ENCODE data around the gene GAD1. TPM values are rescaled to one million over a fixed set of nuclear protein-coding genes. Genes with fewer than 3 reads are reported as not detected.

Gene GAD1
- total and polyA plus RNA-seq, 7 donors = 0.13 to 0.41 TPM; not detected in 5

DNA sequence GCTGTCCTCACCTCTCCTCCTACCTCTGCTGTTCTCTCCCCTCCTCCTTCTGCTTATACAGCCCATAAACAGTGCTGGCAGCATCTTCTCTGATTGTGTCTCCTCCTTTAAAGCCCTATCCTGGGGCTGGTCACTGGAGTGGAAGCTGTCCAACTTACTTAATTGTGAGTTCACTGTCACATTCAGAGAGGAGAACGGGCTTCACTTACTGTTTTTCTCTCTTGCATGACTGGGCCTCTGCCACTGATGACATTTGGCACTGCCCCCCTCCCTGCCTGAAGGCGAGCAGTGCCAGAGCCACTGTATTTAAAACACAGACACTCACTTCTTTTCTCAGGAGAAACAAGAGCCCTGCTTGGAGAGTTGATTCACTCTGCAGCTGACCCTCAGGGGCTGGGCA, 12.3 kb downstream of the GAD1 start:
- H3K4me1 ChIP-seq = no peaks in the 10 kb centered on the region
- DNase-seq = no peak
- TF ChIP-seq EP300 (IDR thresholded peaks at IDR 0.05) (no peak), POLR2AphosphoS5 (IDR thresholded peaks at IDR 0.05) (no peak), POLR2A (IDR thresholded peaks at IDR 0.05) (no peak)
- TF ChIP-seq, protein P1, sequence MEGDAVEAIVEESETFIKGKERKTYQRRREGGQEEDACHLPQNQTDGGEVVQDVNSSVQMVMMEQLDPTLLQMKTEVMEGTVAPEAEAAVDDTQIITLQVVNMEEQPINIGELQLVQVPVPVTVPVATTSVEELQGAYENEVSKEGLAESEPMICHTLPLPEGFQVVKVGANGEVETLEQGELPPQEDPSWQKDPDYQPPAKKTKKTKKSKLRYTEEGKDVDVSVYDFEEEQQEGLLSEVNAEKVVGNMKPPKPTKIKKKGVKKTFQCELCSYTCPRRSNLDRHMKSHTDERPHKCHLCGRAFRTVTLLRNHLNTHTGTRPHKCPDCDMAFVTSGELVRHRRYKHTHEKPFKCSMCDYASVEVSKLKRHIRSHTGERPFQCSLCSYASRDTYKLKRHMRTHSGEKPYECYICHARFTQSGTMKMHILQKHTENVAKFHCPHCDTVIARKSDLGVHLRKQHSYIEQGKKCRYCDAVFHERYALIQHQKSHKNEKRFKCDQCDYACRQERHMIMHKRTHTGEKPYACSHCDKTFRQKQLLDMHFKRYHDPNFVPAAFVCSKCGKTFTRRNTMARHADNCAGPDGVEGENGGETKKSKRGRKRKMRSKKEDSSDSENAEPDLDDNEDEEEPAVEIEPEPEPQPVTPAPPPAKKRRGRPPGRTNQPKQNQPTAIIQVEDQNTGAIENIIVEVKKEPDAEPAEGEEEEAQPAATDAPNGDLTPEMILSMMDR (IDR thresholded peaks at IDR 0.05) = no peak
- no peaks in the 10 kb centered on the region for H3K36me3 ChIP-seq
- H3K9me3 ChIP-seq = no peaks in the 10 kb centered on the region
- H3K27ac ChIP-seq = no peak overlapping the region
- no peak overlapping the region for H3K4me3 ChIP-seq
- peaks cover 0 to 45% (median 7%) of the 10 kb centered on the region in 3 donors for H3K27me3 ChIP-seq
- intact Hi-C loops (cut with DNase I) = no loop called here
- WGBS, 2 donors = 71 to 76% methylated on average over 2 of the region's 2 CpGs

DNA sequence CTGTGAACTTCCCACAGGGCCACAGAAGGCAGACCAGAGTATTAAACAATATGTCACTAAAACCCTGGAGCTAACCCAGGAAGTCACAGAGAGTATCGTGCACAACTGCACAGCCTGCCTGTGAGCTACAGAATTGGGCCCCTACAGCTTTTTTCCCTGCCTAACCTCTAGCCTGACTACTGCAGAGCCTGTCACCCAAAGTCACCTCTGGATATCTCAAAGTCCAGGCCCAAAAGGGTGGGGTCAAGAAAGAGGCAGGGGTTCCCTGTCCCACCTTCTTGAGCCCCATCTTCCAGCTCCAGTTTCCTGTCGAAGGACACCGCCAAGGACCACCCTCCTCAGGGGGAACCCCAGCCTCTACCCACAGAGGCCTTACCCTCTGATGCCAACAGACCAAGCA, 13.5 kb downstream of the GAD1 start:
- peaks cover 0 to 34% (median 0%) of the 10 kb centered on the region in 3 donors for H3K27me3 ChIP-seq
- H3K9me3 ChIP-seq = no peaks in the 10 kb centered on the region
- no peak for DNase-seq
- TF ChIP-seq POLR2AphosphoS5 (IDR thresholded peaks at IDR 0.05) (no peak), POLR2A (IDR thresholded peaks at IDR 0.05) (no peak), EP300 (IDR thresholded peaks at IDR 0.05) (no peak)
- TF ChIP-seq, protein P1 (IDR thresholded peaks at IDR 0.05) = no peak
- WGBS, 2 donors = 87 to 90% methylated on average over 3 of the region's 3 CpGs
- no peak overlapping the region for H3K27ac ChIP-seq
- H3K36me3 ChIP-seq = no peaks in the 10 kb centered on the region
- no peaks in the 10 kb centered on the region for H3K4me1 ChIP-seq
- H3K4me3 ChIP-seq = no peak overlapping the region
- intact Hi-C loops (cut with DNase I) = no loop called here

DNA sequence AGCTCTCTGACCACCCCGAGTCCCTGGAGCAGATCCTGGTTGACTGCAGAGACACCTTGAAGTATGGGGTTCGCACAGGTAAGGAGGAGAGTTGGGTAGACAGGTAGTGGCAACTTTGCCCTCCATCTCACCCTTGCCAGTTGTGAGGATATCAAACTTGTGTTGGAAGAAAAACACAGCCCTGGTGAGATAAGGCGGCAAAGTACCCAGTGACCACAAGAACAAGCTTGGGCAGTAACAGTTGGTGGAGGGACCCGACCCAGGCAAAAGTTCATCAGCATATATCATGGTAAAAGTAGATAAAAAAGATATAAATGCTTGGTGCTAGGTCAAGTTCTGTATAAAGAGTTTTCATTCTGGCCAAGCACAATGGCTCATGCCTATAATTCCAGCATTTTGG, 14.4 kb downstream of the GAD1 start:
- H3K27me3 ChIP-seq = peaks cover 0 to 28% (median 0%) of the 10 kb centered on the region in 3 donors
- intact Hi-C loops (cut with DNase I) = no loop called here

DNA sequence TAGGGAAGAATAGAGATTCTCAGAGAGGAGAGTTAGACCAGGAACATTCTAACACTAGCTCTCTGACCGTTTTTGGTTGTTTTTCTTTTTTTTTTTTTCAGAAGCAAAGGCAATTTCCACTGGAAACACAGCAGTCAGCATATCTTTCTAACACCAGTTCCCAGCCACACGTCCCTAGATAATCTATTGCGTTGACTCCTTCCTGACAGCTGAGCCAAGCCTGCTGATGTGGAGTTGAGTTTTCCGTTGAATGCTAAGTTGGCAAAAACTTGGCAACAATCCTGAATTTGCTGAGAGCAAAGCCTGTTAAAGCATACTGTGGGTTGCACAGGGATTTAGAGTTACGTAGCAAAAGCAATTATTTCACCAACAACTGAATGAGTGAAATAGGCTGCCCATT, 19.3 kb downstream of the GAD1 start:
- 74 to 78% methylated on average over 5 of the region's 5 CpGs for WGBS, 2 donors
- no peak overlapping the region for H3K27ac ChIP-seq

More for the DNA sequence above, 14.4 kb downstream of the GAD1 start:
- Histone ChIP-seq H3K27ac (no peak overlapping the region), H3K4me3 (no peak overlapping the region), H3K36me3 (no peaks in the 10 kb centered on the region), H3K9me3 (no peaks in the 10 kb centered on the region), H3K4me1 (no peaks in the 10 kb centered on the region)
- WGBS, 2 donors = 92 to 96% methylated on average over 4 of the region's 4 CpGs
- no peak for DNase-seq
- TF ChIP-seq POLR2A (IDR thresholded peaks at IDR 0.05) = no peak
- no peak for TF ChIP-seq EP300 (IDR thresholded peaks at IDR 0.05)

DNA sequence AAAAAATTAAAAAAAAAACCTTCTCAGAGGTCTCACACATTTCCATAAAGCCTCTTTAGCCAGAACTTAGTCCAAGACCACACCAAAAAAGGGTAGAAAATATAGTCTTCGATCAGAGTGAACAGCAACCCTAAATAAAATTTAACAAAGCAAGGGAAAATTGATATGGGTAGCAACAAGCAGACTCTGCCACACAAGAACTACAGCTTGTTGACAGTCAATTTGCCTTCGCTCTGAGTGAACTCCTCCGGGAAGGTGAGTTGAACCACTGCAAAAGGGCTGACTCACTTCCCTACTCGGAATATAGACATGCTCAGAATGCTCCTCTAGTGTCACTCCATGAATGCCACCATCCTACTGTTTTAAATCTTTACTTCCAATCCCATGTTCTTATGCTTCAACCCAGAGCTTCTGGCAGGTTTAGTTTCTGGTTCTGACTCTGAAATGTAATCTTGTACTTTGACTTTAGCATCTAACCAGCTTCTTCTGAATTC, 24.1 kb downstream of the GAD1 start:
- intact Hi-C loops (cut with DNase I) = no loop called here
- DNase-seq = no peak
- H3K4me1 ChIP-seq = no peaks in the 10 kb centered on the region
- peaks cover 0 to 2% (median 0%) of the 10 kb centered on the region in 4 donors for H3K9me3 ChIP-seq
- no peak overlapping the region for H3K27ac ChIP-seq
- 77 to 91% methylated on average over 4 of the region's 4 CpGs for WGBS, 2 donors
- H3K36me3 ChIP-seq = no peaks in the 10 kb centered on the region
- H3K4me3 ChIP-seq = no peak overlapping the region
- no peak for TF ChIP-seq POLR2AphosphoS5 (IDR thresholded peaks at IDR 0.05)
- no peak for TF ChIP-seq EP300 (IDR thresholded peaks at IDR 0.05)
- TF ChIP-seq, protein P1 (IDR thresholded peaks at IDR 0.05) = no peak
- TF ChIP-seq POLR2A (IDR thresholded peaks at IDR 0.05) = no peak
- H3K27me3 ChIP-seq = peaks cover 0 to 12% (median 0%) of the 10 kb centered on the region in 3 donors

More for the DNA sequence above, 19.3 kb downstream of the GAD1 start:
- H3K9me3 ChIP-seq = peaks cover 0 to 2% (median 0%) of the 10 kb centered on the region in 4 donors
- no peaks in the 10 kb centered on the region for H3K36me3 ChIP-seq
- H3K27me3 ChIP-seq = peaks cover 0 to 12% (median 0%) of the 10 kb centered on the region in 3 donors
- intact Hi-C loops (cut with DNase I) = no loop called here
- no peak for DNase-seq
- TF ChIP-seq POLR2AphosphoS5 (IDR thresholded peaks at IDR 0.05) = no peak
- no peak overlapping the region for H3K4me3 ChIP-seq
- no peaks in the 10 kb centered on the region for H3K4me1 ChIP-seq

DNA sequence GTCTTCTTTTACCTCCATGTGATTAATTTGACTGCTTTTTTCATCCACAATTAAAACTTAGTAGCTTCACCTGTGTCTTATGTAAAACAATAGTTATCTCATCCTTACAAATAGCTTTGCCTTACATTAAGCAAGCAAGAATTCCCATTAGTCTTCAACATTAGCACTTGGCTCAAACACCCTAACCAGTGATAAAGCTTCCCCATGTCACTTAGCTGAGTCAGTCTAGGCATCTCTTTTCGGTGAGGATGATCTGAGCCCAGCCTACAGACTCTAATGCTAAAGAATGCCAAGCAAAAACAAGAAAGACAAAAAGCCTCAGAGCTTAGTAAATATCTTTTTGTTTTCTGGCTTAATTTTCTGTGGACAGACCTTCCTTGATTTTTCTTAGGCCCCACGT, 26.1 kb downstream of the GAD1 start:
- intact Hi-C loops (cut with DNase I) = no loop called here
- no peak for TF ChIP-seq EP300 (IDR thresholded peaks at IDR 0.05)
- no peak for TF ChIP-seq POLR2A (IDR thresholded peaks at IDR 0.05)
- no peak for TF ChIP-seq POLR2AphosphoS5 (IDR thresholded peaks at IDR 0.05)
- TF ChIP-seq, protein P1 (IDR thresholded peaks at IDR 0.05) = no peak

More for the DNA sequence above, 26.1 kb downstream of the GAD1 start:
- H3K36me3 ChIP-seq = no peaks in the 10 kb centered on the region
- H3K27ac ChIP-seq = no peak overlapping the region
- H3K9me3 ChIP-seq = peaks cover 0 to 2% (median 0%) of the 10 kb centered on the region in 4 donors
- DNase-seq = no peak
- WGBS, 2 donors = 90% methylated on average over 2 of the region's 2 CpGs
- no peak overlapping the region for H3K4me3 ChIP-seq
- no peaks in the 10 kb centered on the region for H3K4me1 ChIP-seq
- H3K27me3 ChIP-seq = peaks cover 0 to 6% (median 0%) of the 10 kb centered on the region in 3 donors

All from sigmoid colon (tissue), 7 donors.